Effector CD8-positive, alpha-beta T cell (primary cell): ENCODE data around the gene MXD4.
"Not testable (repeated sequence)": the region's sequence is repeated elsewhere in the genome, so short reads cannot be mapped to it uniquely, and the experiment has no call there.

Experiments
- DNase-seq: peaks from one replicate; lab custom pipeline; 2025; lab: John Stamatoyannopoulos, UW

Gene MXD4

GRCh38 chr4:2221378-2221777, 40.5 kb downstream of the MXD4 start:
- not testable (repeated sequence) for DNase-seq

- DNase-seq, result peak; percentile 64
Measured at GRCh38 chr4:2220016-2220630, 41.8 kb downstream of the MXD4 start.

GRCh38 chr4:2219233-2219760, 42.6 kb downstream of the MXD4 start:
- DNase-seq, result no peak

GRCh38 chr4:2218436-2218835, 43.5 kb downstream of the MXD4 start:
- no peak for DNase-seq

- DNase-seq, result no peak
Measured at GRCh38 chr4:2217726-2218125, 44.2 kb downstream of the MXD4 start.

GRCh38 chr4:2212831-2213230, 49.1 kb downstream of the MXD4 start:
- DNase-seq, result no peak

GRCh38 chr4:2202789-2203188, 59.1 kb downstream of the MXD4 start:
- not testable (repeated sequence) for DNase-seq
